AG09309 (cell line): ENCODE measurements around the gene TCHP.
"Not testable (repeated sequence)": the region's sequence is repeated elsewhere in the genome, so short reads cannot be mapped to it uniquely, and the experiment has no call there.

Experiments used
- DNase-seq: peaks from one replicate; pipeline ENCODE4 v3.0.0-alpha.2; 2010; ENCODE audit warnings: low read depth
- H3K4me3 ChIP-seq: 2 replicates; pipeline ENCODE4 v1.5.1; 2011; ENCODE audit warnings: mild to moderate bottlenecking, low read depth, low read length, moderate library complexity; ENCODE audit not compliant: control insufficient read depth
- CTCF ChIP-seq: IDR thresholded peaks from 2 replicates; pipeline ENCODE4 v1.5.1; 2011; ENCODE audit warnings: mild to moderate bottlenecking, low read depth, low read length, inconsistent platforms; ENCODE audit not compliant: insufficient read depth, control insufficient read depth; ENCODE audit errors: missing control alignments

TCHP gene

GRCh38 chr12:109897029-109897428, 3.0 kb upstream of the TCHP start:
- H3K4me3 ChIP-seq: no peak overlapping the region
- DNase-seq: no peak
- no peak for TF ChIP-seq CTCF

GRCh38 chr12:109899345-109899744, 729 bp upstream of the TCHP start:
- peak overlapping the region; percentile 81 for H3K4me3 ChIP-seq
- DNase-seq: not testable (repeated sequence)

- TF ChIP-seq CTCF: no peak
- peak overlapping the region; percentile 81 for H3K4me3 ChIP-seq
- DNase-seq: no peak
Observed at GRCh38 chr12:109900752-109901580, 892 bp downstream of the TCHP start.

GRCh38 chr12:109902891-109903418, 2.9 kb downstream of the TCHP start:
- no peak for TF ChIP-seq CTCF
- DNase-seq: no peak
- no peak overlapping the region for H3K4me3 ChIP-seq

- no peak for DNase-seq
- no peak for TF ChIP-seq CTCF
Observed at GRCh38 chr12:109905301-109905700, 5.2 kb downstream of the TCHP start.

GRCh38 chr12:109910254-109910968, 10.3 kb downstream of the TCHP start:
- no peak for DNase-seq
- no peak overlapping the region for H3K4me3 ChIP-seq
- TF ChIP-seq CTCF: no peak

More at GRCh38 chr12:109905301-109905700, 5.2 kb downstream of the TCHP start:
- H3K4me3 ChIP-seq: no peak overlapping the region

GRCh38 chr12:109910969-109911348, 10.9 kb downstream of the TCHP start:
- TF ChIP-seq CTCF: peak; percentile 38
- no peak for DNase-seq
- no peak overlapping the region for H3K4me3 ChIP-seq
